ENCODE results near the gene AADAC.

The AADAC gene

DNA sequence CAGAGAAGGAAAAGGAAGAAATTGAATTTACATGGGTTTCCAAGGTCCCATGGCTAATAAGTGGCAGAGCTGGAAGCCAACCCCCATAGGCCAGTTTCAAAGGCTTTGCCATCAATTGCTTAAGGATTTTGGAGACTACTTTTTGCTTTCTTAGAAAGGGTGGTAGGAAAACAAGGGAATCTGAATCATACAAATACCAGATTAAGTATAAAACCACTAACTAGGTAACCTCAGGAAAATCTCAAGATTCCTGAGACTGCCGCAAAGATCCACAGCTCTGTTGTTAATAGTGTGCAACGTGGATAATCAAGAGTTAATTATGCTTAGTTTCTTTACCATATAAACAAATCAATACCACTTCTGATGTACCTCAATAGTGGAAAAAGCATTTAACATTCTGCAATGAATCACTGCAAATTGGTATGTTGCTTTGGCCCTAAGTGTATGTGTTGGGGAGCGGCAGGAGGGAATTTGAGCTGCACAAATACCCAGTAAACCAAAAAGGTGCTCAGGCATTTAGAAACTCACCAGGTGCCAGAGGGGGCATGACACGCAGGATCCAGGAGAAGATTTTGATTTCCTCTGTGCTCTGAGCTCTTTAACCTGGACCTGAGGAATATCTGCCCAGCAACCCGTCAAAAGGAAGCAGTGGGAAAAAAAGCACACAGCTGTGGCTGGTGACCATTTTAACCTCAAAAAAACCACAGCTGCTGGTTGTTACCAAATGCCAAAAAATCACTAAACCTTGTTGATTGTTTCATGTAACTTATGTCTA, 22.0 kb downstream of the AADAC start:
- DNase-seq (ENCODE audit: low read depth) = peak; percentile 65
- TF ChIP-seq, protein P1, sequence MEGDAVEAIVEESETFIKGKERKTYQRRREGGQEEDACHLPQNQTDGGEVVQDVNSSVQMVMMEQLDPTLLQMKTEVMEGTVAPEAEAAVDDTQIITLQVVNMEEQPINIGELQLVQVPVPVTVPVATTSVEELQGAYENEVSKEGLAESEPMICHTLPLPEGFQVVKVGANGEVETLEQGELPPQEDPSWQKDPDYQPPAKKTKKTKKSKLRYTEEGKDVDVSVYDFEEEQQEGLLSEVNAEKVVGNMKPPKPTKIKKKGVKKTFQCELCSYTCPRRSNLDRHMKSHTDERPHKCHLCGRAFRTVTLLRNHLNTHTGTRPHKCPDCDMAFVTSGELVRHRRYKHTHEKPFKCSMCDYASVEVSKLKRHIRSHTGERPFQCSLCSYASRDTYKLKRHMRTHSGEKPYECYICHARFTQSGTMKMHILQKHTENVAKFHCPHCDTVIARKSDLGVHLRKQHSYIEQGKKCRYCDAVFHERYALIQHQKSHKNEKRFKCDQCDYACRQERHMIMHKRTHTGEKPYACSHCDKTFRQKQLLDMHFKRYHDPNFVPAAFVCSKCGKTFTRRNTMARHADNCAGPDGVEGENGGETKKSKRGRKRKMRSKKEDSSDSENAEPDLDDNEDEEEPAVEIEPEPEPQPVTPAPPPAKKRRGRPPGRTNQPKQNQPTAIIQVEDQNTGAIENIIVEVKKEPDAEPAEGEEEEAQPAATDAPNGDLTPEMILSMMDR (conservative IDR thresholded peaks at IDR 0.05; ENCODE audit: control insufficient read depth, insufficient read depth, low read depth, low read length) = no peak
- H3K4me3 ChIP-seq (ENCODE audit: control insufficient read depth, low read depth, low read length) = no peak overlapping the region

DNA sequence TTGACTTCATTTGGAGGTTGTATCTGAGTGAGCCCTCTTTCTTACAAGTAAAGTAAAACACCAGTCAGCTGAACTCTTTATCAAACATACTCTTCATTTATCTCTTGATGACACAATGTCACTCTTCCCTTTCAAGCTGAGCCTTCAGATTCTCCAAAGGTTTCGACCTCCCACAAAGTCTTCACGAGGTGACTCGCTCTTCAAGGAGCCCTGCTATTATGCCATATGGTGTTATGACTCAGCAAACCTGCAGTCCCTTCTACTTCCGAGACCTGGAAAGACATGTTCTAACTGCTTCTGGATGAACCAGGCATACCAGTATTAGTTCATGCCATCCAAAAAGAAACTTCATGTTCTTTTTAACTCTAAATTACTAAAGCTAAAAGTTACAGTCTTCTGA, 23.1 kb downstream of the AADAC start:
- TF ChIP-seq, protein P1 (conservative IDR thresholded peaks at IDR 0.05; ENCODE audit: control insufficient read depth, insufficient read depth, low read depth, low read length) = no peak
- peak; percentile 82 for DNase-seq (ENCODE audit: low read depth)
- H3K4me3 ChIP-seq (ENCODE audit: control insufficient read depth, low read depth, low read length) = no peak overlapping the region

DNA sequence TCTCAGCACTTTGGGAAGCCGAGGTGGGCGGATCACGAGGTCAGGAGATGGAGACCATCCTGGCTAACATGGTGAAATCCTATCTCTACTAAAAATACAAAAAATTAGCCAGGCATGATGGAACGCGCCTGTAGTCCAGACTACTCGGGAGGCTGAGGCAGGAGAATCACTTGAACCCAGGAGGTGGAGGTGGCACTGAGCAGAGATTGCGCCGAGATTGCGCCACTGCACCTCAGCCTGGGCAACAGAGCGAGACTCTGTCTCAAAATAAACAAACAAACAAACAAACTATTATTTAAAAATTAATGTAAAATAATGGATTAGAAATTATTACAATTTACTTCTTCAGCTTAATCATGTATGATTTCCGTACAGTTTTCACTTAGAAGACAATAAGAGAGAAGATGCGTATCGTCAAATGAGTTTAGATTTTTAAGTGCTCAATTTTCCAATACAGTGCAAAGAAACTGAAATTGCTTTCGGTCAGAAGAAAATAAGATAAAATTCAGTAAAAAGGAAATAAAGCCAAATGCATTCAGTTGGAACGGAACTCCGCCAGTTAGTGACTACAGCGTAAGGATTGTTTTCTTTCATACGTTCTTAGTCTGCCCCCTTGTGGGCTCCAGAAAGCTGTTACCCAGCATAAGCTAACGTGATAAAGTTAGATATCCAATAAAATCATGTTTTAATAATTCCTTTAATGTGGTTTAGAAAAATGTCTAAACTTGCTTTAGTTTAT, 24.8 kb downstream of the AADAC start:
- DNase-seq (ENCODE audit: low read depth) = peak; percentile 90
- TF ChIP-seq, protein P1 (conservative IDR thresholded peaks at IDR 0.05; ENCODE audit: control insufficient read depth, insufficient read depth, low read depth, low read length) = peak; percentile 82
- H3K4me3 ChIP-seq (ENCODE audit: control insufficient read depth, low read depth, low read length) = peak overlapping the region; percentile 35

DNA sequence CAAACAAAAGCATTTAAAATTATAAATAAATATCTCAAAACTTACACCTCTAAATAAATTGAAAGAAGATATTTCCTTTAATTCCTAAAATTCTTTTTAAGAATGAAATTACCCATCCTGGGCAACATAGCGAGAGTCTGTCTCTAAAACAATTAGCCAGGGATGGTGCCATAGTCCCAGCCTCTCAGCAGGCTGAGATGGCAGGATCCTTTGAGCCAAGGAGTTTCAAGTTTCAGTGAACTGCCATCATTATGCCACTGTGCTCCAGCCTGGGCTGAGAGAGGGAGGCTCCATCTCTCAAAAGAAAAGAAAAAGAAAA, 25.4 kb downstream of the AADAC start:
- no peak overlapping the region for H3K4me3 ChIP-seq (ENCODE audit: control insufficient read depth, low read depth, low read length)
- DNase-seq (ENCODE audit: low read depth) = no peak
- TF ChIP-seq, protein P1 (conservative IDR thresholded peaks at IDR 0.05; ENCODE audit: control insufficient read depth, insufficient read depth, low read depth, low read length) = no peak

DNA sequence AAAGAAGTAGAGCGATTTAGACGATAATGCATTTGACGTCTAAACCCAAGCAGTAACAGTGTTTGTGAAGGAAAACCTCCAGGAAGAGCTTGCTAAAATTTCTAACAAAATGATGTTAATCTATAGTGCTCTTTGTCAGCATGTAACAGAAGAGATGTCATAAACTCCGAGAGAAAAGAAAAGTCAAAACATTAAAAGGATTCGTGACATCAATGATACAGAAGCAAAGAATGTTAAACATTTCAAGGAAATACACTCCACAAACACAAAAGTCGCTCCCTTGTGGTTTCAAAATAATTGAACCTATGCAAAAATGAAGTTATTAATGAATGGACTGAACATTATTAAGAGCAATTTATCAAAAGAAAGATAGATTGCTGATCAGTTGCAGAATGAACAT, 27.9 kb downstream of the AADAC start:
- TF ChIP-seq, protein P1 (conservative IDR thresholded peaks at IDR 0.05; ENCODE audit: control insufficient read depth, insufficient read depth, low read depth, low read length) = no peak
- no peak overlapping the region for H3K4me3 ChIP-seq (ENCODE audit: control insufficient read depth, low read depth, low read length)
- no peak for DNase-seq (ENCODE audit: low read depth)

DNA sequence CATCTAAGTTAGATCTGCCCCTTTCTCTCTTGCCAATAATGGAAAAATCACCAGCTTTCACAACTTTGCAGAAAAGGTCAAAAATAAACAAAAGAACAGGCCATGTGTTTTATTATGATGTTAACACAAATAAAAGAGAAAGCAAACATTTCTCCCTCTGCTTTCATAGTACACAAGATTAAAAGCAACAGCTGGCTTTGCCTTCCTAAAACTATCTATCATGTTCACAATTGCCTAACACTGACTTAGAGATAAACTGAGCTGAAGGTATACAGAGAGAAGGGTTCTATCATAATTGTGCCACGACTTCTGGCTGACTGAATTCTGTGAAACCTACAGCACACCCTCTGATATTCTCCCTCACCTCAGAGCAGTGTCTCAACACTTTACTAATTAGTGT, 29.4 kb downstream of the AADAC start:
- DNase-seq (ENCODE audit: low read depth) = no peak
- no peak overlapping the region for H3K4me3 ChIP-seq (ENCODE audit: control insufficient read depth, low read depth, low read length)
- TF ChIP-seq, protein P1 (conservative IDR thresholded peaks at IDR 0.05; ENCODE audit: control insufficient read depth, insufficient read depth, low read depth, low read length) = no peak

Measured in fibroblast of mammary gland (primary cell).